ENCODE data around the gene SPRYD3. TPM values are rescaled to one million over a fixed set of nuclear protein-coding genes. Genes with fewer than 3 reads are reported as not detected.

SPRYD3 gene
- total RNA-seq, 4 donors from 2014 or later = 10.1 to 27.0 (median 21.9) TPM

- Histone ChIP-seq H3K4me1 (no peaks in the 10 kb centered on the region), H3K4me3 (no peak overlapping the region), H3K36me3 (no peaks in the 10 kb centered on the region), H3K27me3 (no peaks in the 10 kb centered on the region), H3K27ac (no peak overlapping the region), H3K9me3 (no peaks in the 10 kb centered on the region)
- TF ChIP-seq POLR2A (IDR thresholded peaks at IDR 0.05) = no peak
- no peak for TF ChIP-seq POLR2AphosphoS5 (IDR thresholded peaks at IDR 0.05)
- TF ChIP-seq CTCF (IDR thresholded peaks at IDR 0.05) = no peak
- no peak for TF ChIP-seq EP300 (IDR thresholded peaks at IDR 0.05; ENCODE audit: low read depth)
- 67 to 93% methylated on average over 1 to 16 of the region's 16 CpGs for WGBS, 2 donors (ENCODE audit: low coverage in 1 of 2)
- in situ Hi-C loops (cut with MboI; ENCODE audit: low pct_ligation_motif_present in 1 of 4, low pct_unique_long_range_greater_than_20kb in 1 of 4, low sequenced_read_pairs in 3 of 4) = no loop called here
- no peak for DNase-seq
- intact Hi-C loops (cut with DNase I; ENCODE audit: low total_unique reads) = no loop called here
These were observed 44.6 kb upstream of the SPRYD3 start for GRCh38 chr12:53123578-53124351.

- H3K36me3 ChIP-seq = no peaks in the 10 kb centered on the region
- no peaks in the 10 kb centered on the region for H3K4me1 ChIP-seq
- no peak for DNase-seq
- no peaks in the 10 kb centered on the region for H3K27me3 ChIP-seq
- H3K4me3 ChIP-seq = no peak overlapping the region
- 92% methylated on average over 10 of the region's 10 CpGs; no CpG with 5 or more reads in 1 of the 2 donors for WGBS, 2 donors (ENCODE audit: low coverage in 1 of 2)
- H3K9me3 ChIP-seq = no peaks in the 10 kb centered on the region
- TF ChIP-seq POLR2AphosphoS5 (IDR thresholded peaks at IDR 0.05) = no peak
- no peak for TF ChIP-seq CTCF (IDR thresholded peaks at IDR 0.05)
- TF ChIP-seq EP300 (IDR thresholded peaks at IDR 0.05; ENCODE audit: low read depth) = no peak
- TF ChIP-seq POLR2A (IDR thresholded peaks at IDR 0.05) = no peak
- no peak overlapping the region for H3K27ac ChIP-seq
- intact Hi-C loops (cut with DNase I; ENCODE audit: low total_unique reads) (no loop called here), in situ Hi-C loops (cut with MboI; ENCODE audit: low pct_ligation_motif_present in 1 of 4, low pct_unique_long_range_greater_than_20kb in 1 of 4, low sequenced_read_pairs in 3 of 4) (no loop called here)
These were observed 43.8 kb upstream of the SPRYD3 start for GRCh38 chr12:53122961-53123468.

GRCh38 chr12:53120685-53121525 is 41.7 kb upstream of the SPRYD3 start:
- no peak overlapping the region for H3K4me3 ChIP-seq
- intact Hi-C loops (cut with DNase I; ENCODE audit: low total_unique reads) = no loop called here
- WGBS, 2 donors (ENCODE audit: low coverage in 1 of 2) = 70 to 86% methylated on average over 5 to 12 of the region's 12 CpGs
- no peak overlapping the region for H3K27ac ChIP-seq
- in situ Hi-C loops (cut with MboI; ENCODE audit: low pct_ligation_motif_present in 1 of 4, low pct_unique_long_range_greater_than_20kb in 1 of 4, low sequenced_read_pairs in 3 of 4) = no loop called here
- H3K9me3 ChIP-seq = no peaks in the 10 kb centered on the region
- H3K4me1 ChIP-seq = no peaks in the 10 kb centered on the region
- no peaks in the 10 kb centered on the region for H3K36me3 ChIP-seq
- no peaks in the 10 kb centered on the region for H3K27me3 ChIP-seq
- no peak for DNase-seq
- TF ChIP-seq POLR2A (IDR thresholded peaks at IDR 0.05) = no peak
- TF ChIP-seq EP300 (IDR thresholded peaks at IDR 0.05; ENCODE audit: low read depth) = no peak
- no peak for TF ChIP-seq POLR2AphosphoS5 (IDR thresholded peaks at IDR 0.05)
- no peak for TF ChIP-seq CTCF (IDR thresholded peaks at IDR 0.05)

GRCh38 chr12:53118751-53119300 is 39.6 kb upstream of the SPRYD3 start:
- DNase-seq = no peak
- TF ChIP-seq EP300 (IDR thresholded peaks at IDR 0.05; ENCODE audit: low read depth) (no peak), POLR2AphosphoS5 (IDR thresholded peaks at IDR 0.05) (no peak), POLR2A (IDR thresholded peaks at IDR 0.05) (no peak), CTCF (IDR thresholded peaks at IDR 0.05) (no peak)
- in situ Hi-C loops (cut with MboI; ENCODE audit: low pct_ligation_motif_present in 1 of 4, low pct_unique_long_range_greater_than_20kb in 1 of 4, low sequenced_read_pairs in 3 of 4) = no loop called here
- Histone ChIP-seq H3K4me3 (no peak overlapping the region), H3K27me3 (no peaks in the 10 kb centered on the region), H3K36me3 (no peaks in the 10 kb centered on the region), H3K9me3 (no peaks in the 10 kb centered on the region), H3K27ac (no peak overlapping the region), H3K4me1 (no peaks in the 10 kb centered on the region)
- 60 to 76% methylated on average over 1 to 8 of the region's 8 CpGs for WGBS, 2 donors (ENCODE audit: low coverage in 1 of 2)
- intact Hi-C loops (cut with DNase I; ENCODE audit: low total_unique reads) = no loop called here

All from transverse colon (tissue), 4 donors.